ENCODE measurements around the gene CEP192.
"Not testable (repeated sequence)": the region's sequence is repeated elsewhere in the genome, so short reads cannot be mapped to it uniquely, and the experiment has no call there.

Gene CEP192

GRCh38 chr18:13036622-13037320 is 45.6 kb downstream of the CEP192 start:
- no peak for DNase-seq

- no peak for DNase-seq
Observed at GRCh38 chr18:13039806-13040205, 48.6 kb downstream of the CEP192 start.

DNA sequence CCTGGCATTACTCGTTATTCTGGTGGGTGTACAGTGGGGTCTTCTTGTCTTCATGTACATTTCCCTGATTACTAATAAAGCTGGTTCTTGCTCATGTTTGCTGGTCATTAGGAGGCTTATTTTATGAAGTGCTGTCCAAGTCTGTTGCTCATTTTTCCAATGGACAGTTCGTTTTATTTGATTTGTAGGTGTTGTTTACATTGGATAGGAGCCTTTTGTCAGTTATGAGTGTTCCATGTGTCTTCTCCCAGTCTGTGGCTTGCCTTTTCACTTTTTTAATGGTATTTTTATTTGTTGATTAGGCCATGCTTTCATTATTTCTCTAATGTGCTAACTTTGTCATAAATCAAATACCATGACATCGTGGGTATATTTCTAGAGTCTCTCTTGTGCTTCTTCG is 51.9 kb downstream of the CEP192 start:
- DNase-seq = no peak

DNA sequence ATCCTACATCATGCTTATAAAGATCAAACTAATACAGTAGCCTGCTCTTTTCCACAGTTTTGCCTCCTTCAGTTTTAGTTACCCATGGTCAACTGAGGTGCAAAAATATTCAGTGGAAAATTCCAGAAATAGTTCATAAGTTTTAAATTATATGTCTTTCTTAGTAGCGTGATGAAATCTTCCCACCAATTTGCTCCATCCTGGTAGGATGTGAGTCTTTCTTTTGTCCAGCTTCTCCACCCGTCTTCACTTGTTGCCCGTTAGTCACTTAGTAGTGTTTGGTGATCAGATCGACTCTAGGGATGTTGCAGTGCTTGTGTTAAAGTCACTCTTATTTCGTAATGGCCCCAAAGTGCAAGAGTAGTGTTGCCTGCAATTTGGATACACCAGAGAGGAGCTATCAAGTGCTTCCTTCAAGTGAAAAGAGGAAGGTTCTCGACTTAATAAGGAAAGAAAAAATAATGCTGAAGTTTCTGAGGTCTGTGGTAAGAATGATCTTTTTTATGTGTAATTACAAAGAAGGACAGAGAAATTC is 57.0 kb downstream of the CEP192 start:
- DNase-seq = no peak

- no peak for DNase-seq
Observed at GRCh38 chr18:13051159-13051558, 60.0 kb downstream of the CEP192 start.

GRCh38 chr18:13051950-13052349 is 60.8 kb downstream of the CEP192 start:
- no peak for DNase-seq

GRCh38 chr18:13054336-13054735 is 63.2 kb downstream of the CEP192 start:
- no peak for DNase-seq

DNA sequence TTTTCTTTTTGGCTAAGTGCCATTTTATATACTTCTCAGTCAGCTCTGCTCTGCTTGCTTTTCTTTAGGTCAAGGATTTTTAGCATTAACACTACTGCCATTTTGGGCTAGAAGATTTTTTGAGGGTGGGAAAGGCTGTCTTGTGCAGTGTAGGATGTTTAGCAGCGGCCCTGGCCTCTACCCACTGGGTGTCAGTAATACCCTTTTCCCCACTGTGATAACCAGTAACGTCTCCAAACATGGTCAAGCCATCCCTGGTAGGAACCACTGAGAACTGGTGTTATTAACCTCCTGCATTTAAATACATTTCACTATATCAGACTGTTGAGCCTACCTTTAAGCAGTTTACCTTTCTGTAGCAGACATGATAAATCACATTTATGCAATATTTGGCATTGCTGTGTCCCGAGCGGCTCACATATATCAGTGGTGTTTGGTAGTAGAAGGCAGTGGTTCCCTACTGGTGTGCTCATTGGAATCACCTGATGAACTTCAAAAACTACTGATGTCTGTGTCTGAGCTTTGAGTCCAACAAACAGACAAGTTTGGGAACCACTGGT is 70.5 kb downstream of the CEP192 start:
- no peak for DNase-seq

GRCh38 chr18:13067124-13067523 is 76.0 kb downstream of the CEP192 start:
- no peak for DNase-seq

DNA sequence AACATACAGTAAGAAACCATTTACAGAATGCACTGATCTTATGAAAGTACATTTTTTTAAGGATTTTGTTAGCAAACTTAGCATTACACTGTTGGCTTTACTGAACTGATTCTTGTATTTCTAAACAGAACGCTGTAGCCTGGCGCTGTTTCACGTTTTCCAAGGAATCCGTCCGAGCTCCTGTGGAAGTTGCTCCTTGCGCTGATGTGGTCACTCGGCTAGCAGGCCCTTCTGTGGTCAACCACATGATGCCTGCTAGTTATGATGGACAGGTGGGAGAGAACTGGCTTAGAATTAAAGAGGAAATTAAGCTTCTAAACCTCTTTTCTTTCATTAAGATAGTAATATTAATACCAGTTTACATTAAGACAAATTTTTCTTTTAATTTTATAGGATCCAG is 76.8 kb downstream of the CEP192 start:
- no peak for DNase-seq

DNA sequence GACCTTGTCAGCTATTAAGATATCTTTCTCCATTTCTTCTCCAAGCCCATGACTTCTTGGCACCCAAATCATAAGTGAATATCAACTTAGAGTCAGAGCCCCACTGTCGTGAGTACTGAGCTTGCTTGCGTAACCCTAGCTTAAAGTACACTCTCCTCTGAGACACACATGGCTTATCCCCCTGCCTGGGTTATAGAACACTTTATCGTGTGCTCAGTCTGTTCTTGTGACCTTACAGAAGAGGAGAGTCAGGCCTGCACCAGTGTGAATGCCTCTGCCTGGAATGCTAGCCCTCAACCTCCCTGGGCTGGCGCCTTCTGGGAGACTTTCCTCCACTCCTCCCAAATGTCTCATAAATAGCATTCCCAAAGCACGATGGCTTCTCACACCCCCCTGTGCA is 79.3 kb downstream of the CEP192 start:
- DNase-seq = no peak

- DNase-seq = no peak
Observed at GRCh38 chr18:13076886-13077285, 85.7 kb downstream of the CEP192 start.

DNA sequence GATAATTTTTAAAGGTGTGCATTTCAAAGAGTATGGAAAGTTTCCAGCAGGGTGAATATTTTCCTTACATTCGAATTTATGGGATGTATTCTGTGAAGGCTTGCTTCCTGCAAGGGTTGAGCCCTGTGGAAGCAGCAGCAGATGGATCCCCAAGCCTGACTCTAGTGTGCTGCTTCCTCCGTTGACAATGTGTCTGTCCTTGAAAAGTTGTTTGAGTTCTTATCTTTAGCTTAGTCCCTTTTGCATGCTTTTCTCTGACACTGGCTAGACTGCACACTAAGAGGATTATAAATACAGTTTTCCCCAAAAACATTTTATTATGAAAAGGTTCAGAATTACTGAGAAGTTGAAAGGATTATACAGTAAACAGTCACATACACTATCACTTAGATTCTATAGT is 86.3 kb downstream of the CEP192 start:
- DNase-seq = no peak

GRCh38 chr18:13078065-13078464 is 86.9 kb downstream of the CEP192 start:
- DNase-seq = not testable (repeated sequence)

GRCh38 chr18:13086906-13087305 is 95.7 kb downstream of the CEP192 start:
- DNase-seq = no peak

DNA sequence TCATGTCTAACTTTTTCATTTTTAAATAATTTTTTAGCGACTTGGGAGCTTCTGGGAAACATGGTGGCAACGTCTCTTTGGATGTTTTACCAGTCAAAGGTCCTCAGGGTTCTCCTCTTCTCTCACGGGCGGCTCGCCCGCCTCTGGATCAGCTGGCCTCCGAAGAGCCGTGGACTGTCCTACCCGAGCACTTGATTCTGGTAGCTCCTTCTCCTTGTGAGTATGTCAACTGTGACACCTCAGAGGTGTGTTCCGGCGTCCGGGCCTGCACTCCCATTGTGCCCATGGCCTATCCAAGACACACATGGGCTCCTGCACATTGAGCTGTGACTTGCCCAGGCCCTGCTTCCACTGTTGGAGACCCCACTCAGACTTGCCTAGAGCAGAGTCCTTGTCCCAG is 104.3 kb downstream of the CEP192 start:
- no peak for DNase-seq

DNA sequence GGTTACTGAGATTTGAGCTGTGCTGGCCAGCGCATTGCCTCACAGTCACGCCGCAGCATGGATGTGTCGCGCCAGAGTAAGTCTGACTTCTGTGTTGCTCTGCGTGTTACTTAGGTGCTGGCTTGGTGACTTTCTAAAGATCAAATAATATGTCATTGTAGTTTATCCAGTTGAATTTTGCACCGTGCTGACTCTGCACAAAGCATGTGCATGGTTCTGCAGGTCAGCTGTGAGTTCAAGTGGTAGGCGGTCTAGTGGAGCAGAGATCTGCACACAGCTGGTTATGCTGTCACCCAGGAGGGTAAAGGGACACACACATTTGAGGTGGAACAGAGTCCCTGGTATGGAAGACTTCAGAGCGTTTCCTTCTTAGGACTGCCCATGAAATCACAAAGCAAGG is 105.1 kb downstream of the CEP192 start:
- DNase-seq = no peak

GRCh38 chr18:13096719-13097118 is 105.6 kb downstream of the CEP192 start:
- DNase-seq = no peak

DNA sequence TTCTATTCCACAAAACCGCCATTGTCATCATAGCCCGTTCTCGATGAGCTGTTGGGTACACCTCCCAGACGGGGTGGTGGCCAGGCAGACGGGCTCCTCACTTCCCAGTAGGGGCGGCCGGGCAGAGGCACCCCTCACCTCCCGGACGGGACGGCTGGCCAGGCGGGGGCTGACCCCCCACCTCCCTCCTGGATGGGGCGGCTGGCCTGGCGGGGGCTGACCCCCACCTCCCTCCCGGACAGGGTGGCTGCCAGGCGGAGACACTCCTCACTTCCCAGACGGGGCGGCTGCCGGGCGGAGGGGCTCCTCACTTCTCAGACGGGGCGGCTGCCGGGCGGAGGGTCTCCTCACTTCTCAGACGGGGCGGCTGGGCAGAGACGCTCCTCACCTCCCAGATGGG is 106.9 kb downstream of the CEP192 start:
- DNase-seq = not testable (repeated sequence)

- no peak for DNase-seq
Observed at GRCh38 chr18:13099113-13099512, 108.0 kb downstream of the CEP192 start.

- no peak for DNase-seq
Observed at GRCh38 chr18:13100942-13101658, 109.9 kb downstream of the CEP192 start.

DNA sequence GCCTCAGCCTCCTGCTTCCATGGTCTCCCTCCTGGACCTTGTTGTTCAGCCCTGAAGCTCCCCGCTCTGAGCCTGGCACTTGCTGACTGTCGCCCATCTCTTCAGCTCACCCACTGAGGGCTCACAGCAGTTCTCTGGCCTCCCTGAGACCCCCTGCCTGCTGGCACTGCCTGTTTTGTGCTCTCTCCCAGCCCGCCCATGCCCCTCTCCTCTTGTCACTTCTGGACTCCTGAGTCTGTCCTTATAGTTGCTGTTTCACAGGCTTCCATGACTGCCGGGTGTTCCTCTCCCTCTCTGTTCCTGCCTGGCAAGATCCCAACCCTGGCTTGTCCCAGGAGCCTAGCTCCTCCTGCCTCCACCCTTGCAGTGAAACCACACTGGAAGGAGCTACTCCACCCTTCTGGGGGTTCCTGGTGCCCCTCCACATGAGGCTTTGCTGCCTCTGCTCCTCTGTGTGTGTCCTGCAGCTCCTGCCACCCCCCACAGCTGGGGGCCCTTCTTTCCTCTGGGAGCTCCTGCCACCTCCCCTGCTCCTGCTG is 110.6 kb downstream of the CEP192 start:
- DNase-seq = no peak

- no peak for DNase-seq
Observed at GRCh38 chr18:13103366-13103765, 112.2 kb downstream of the CEP192 start.

- no peak for DNase-seq
Observed at GRCh38 chr18:13105059-13105458, 113.9 kb downstream of the CEP192 start.
